Epithelial cell of prostate (primary cell): Measurements from ENCODE around the gene KRTAP17-1.

ENCODE experiments used
- DNase-seq: peaks from one replicate; pipeline ENCODE4 v3.0.0-alpha.2; 2011; ENCODE audit warnings: low read depth, low spot score
- H3K27ac ChIP-seq: fragments of 450-650 bp; 2 replicates; pipeline ENCODE4 v1.5.1; 2017; ENCODE audit warnings: mild to moderate bottlenecking

Gene KRTAP17-1

GRCh38 chr17:41333836-41334235 lies 18.3 kb upstream of the KRTAP17-1 start:
- H3K27ac ChIP-seq: no peak overlapping the region
- DNase-seq: no peak

- DNase-seq: no peak
- H3K27ac ChIP-seq: no peak overlapping the region
These were observed 17.6 kb upstream of the KRTAP17-1 start for GRCh38 chr17:41333098-41333497.

- DNase-seq: no peak
- no peak overlapping the region for H3K27ac ChIP-seq
These were observed 16.7 kb upstream of the KRTAP17-1 start for GRCh38 chr17:41332239-41332638.

- no peak overlapping the region for H3K27ac ChIP-seq
- no peak for DNase-seq
These were observed 16.1 kb upstream of the KRTAP17-1 start for GRCh38 chr17:41331606-41332005.

GRCh38 chr17:41329279-41329948 lies 13.9 kb upstream of the KRTAP17-1 start:
- no peak overlapping the region for H3K27ac ChIP-seq
- DNase-seq: no peak

- no peak overlapping the region for H3K27ac ChIP-seq
- no peak for DNase-seq
These were observed 12.7 kb upstream of the KRTAP17-1 start for GRCh38 chr17:41328207-41328606.

GRCh38 chr17:41327411-41328120 lies 12.1 kb upstream of the KRTAP17-1 start:
- no peak overlapping the region for H3K27ac ChIP-seq
- DNase-seq: no peak

GRCh38 chr17:41326173-41327145 lies 10.9 kb upstream of the KRTAP17-1 start:
- DNase-seq: no peak

GRCh38 chr17:41325611-41326010 lies 10.1 kb upstream of the KRTAP17-1 start:
- H3K27ac ChIP-seq: no peak overlapping the region
- no peak for DNase-seq

More at GRCh38 chr17:41326173-41327145, 10.9 kb upstream of the KRTAP17-1 start:
- no peak overlapping the region for H3K27ac ChIP-seq

GRCh38 chr17:41325126-41325525 lies 9.6 kb upstream of the KRTAP17-1 start:
- DNase-seq: no peak
- H3K27ac ChIP-seq: no peak overlapping the region

GRCh38 chr17:41324180-41325075 lies 8.9 kb upstream of the KRTAP17-1 start:
- DNase-seq: no peak
- no peak overlapping the region for H3K27ac ChIP-seq

- DNase-seq: no peak
- no peak overlapping the region for H3K27ac ChIP-seq
These were observed 7.7 kb upstream of the KRTAP17-1 start for GRCh38 chr17:41322903-41323895.

GRCh38 chr17:41322094-41322902 lies 6.8 kb upstream of the KRTAP17-1 start:
- no peak overlapping the region for H3K27ac ChIP-seq
- DNase-seq: peak; percentile 26

- DNase-seq: no peak
These were observed 2.7 kb upstream of the KRTAP17-1 start for GRCh38 chr17:41318231-41318630.

GRCh38 chr17:41315814-41316445 lies 420 bp upstream of the KRTAP17-1 start:
- peak; percentile 57 for DNase-seq
- no peak overlapping the region for H3K27ac ChIP-seq

More at GRCh38 chr17:41318231-41318630, 2.7 kb upstream of the KRTAP17-1 start:
- no peak overlapping the region for H3K27ac ChIP-seq

- no peak for DNase-seq
- H3K27ac ChIP-seq: no peak overlapping the region
These were observed 4.4 kb downstream of the KRTAP17-1 start for GRCh38 chr17:41311111-41311510.

- no peak within 1 kb of the TSS for H3K27ac ChIP-seq
- no peak for DNase-seq
These were observed 6.6 kb downstream of the KRTAP17-1 start, which contains the start of gene KRTAP16-1 for GRCh38 chr17:41308918-41309359. KRTAP16-1 (minus strand) TSS chr17:41309309; CDS start chr17:41309253, 56 bp downstream.
